HG03469 (cell line): ENCODE data around the gene LRRTM3.

Experiments
- ATAC-seq: cut with Tn5 transposase; IDR thresholded peaks from one replicate; pipeline ENCODE4 v1.9.1; 2021; ENCODE audit warnings: mild to moderate bottlenecking, moderate library complexity, moderate number of reproducible peaks; ENCODE audit not compliant: unreplicated experiment

LRRTM3 gene

GRCh38 chr10:66925896-66926715 is at the start of gene LRRTM3:
TSS of gene LRRTM3 (plus strand) at chr10:66926036.
- ATAC-seq = peak; percentile 100

- no peak for ATAC-seq
These were observed 48.5 kb upstream of the LRRTM3 start for GRCh38 chr10:66877361-66877760.

GRCh38 chr10:66880292-66880691 is 45.5 kb upstream of the LRRTM3 start:
- no peak for ATAC-seq

- no peak for ATAC-seq
These were observed 45.0 kb upstream of the LRRTM3 start for GRCh38 chr10:66880826-66881225.

GRCh38 chr10:66881814-66882213 is 44.0 kb upstream of the LRRTM3 start:
- ATAC-seq = no peak

- no peak for ATAC-seq
These were observed 43.6 kb upstream of the LRRTM3 start for GRCh38 chr10:66882271-66882670.

GRCh38 chr10:66886848-66887247 is 39.0 kb upstream of the LRRTM3 start:
- no peak for ATAC-seq

GRCh38 chr10:66888237-66888636 is 37.6 kb upstream of the LRRTM3 start:
- ATAC-seq = no peak

- ATAC-seq = no peak
These were observed 33.0 kb upstream of the LRRTM3 start for GRCh38 chr10:66892871-66893270.

- no peak for ATAC-seq
These were observed 15.2 kb upstream of the LRRTM3 start for GRCh38 chr10:66910671-66911070.

GRCh38 chr10:66916030-66916429 is 9.8 kb upstream of the LRRTM3 start:
- ATAC-seq = no peak

GRCh38 chr10:66917104-66917503 is 8.7 kb upstream of the LRRTM3 start:
- ATAC-seq = no peak

GRCh38 chr10:66919248-66919647 is 6.6 kb upstream of the LRRTM3 start:
- ATAC-seq = no peak

- no peak for ATAC-seq
These were observed 1.0 kb upstream of the LRRTM3 start for GRCh38 chr10:66924674-66925345.

- no peak for ATAC-seq
These were observed 463 bp upstream of the LRRTM3 start for GRCh38 chr10:66925373-66925772.

- no peak for ATAC-seq
These were observed 1.0 kb downstream of the LRRTM3 start for GRCh38 chr10:66926841-66927240.

- ATAC-seq = no peak
These were observed 1.6 kb downstream of the LRRTM3 start for GRCh38 chr10:66927251-66927935.

GRCh38 chr10:66927971-66928770 is 2.3 kb downstream of the LRRTM3 start:
- ATAC-seq = no peak

- no peak for ATAC-seq
These were observed 2.9 kb downstream of the LRRTM3 start for GRCh38 chr10:66928776-66929175.

- ATAC-seq = no peak
These were observed 3.5 kb downstream of the LRRTM3 start for GRCh38 chr10:66929375-66929774.
